H1 (cell line): ENCODE measurements around the gene KAT14. TPM values are rescaled to one million over a fixed set of nuclear protein-coding genes. Genes with fewer than 3 reads are reported as not detected.
"Not testable (repeated sequence)": the region's sequence is repeated elsewhere in the genome, so short reads cannot be mapped to it uniquely, and the experiment has no call there.

Experiments used
- CTCF ChIA-PET: fragments of 300-600 bp; sonication (Branson Sonifier 250); formaldehyde crosslinking; loops from one replicate; lab custom pipeline; 2021; ENCODE audit not compliant: partially characterized antibody; lab: Charles Lee
- POLR2A ChIA-PET: fragments of 300-600 bp; sonication (Branson Sonifier 250); formaldehyde crosslinking; loops from one replicate; lab custom pipeline; 2021; ENCODE audit warnings: inconsistent platforms; ENCODE audit not compliant: partially characterized antibody; lab: Charles Lee
- DNase-seq, 2 experiments: peaks; one replicate each; pipeline versions ENCODE4 v3.0.0 to v3.0.0-alpha.2; 2010 to 2022; ENCODE audit warnings: low spot score in 2 of 2, low read depth in 1 of 2, mixed read lengths in 1 of 2
- FAIRE-seq: peaks from 2 replicates; lab custom pipeline; 2011; peaks lifted over from hg19 to GRCh38; lab: Jason Lieb, UNC
- H2AFZ ChIP-seq: 2 replicates; pipeline ENCODE4 v1.8.1; 2012; ENCODE audit warnings: low read length, inconsistent platforms
- H2AK5ac ChIP-seq: 2 replicates; pipeline ENCODE4 v1.6.1; 2013; ENCODE audit warnings: low read depth, low read length
- H2BK120ac ChIP-seq: replicated peaks from 2 replicates; pipeline ENCODE3; 2013; ENCODE audit warnings: low read depth, low read length, inconsistent platforms
- H2BK12ac ChIP-seq: 2 replicates; pipeline ENCODE4 v1.6.1; 2013; ENCODE audit warnings: low read depth, low read length
- H2BK15ac ChIP-seq: 2 replicates; pipeline ENCODE4 v1.6.1; 2013; ENCODE audit warnings: low read length
- H2BK20ac ChIP-seq: 2 replicates; pipeline ENCODE4 v1.6.1; 2013; ENCODE audit warnings: low read length
- H2BK5ac ChIP-seq: 2 replicates; pipeline ENCODE4 v1.6.1; 2013; ENCODE audit warnings: low read depth, low read length
- H3K14ac ChIP-seq: 2 replicates; pipeline ENCODE4 v1.6.1; 2013; ENCODE audit warnings: inconsistent platforms; ENCODE audit not compliant: insufficient read length
- H3K18ac ChIP-seq: 2 replicates; pipeline ENCODE4 v1.6.1; 2013; ENCODE audit warnings: low read length; ENCODE audit errors: extremely low read depth
- H3K23ac ChIP-seq: 2 replicates; pipeline ENCODE4 v1.6.1; 2013; ENCODE audit warnings: inconsistent platforms; ENCODE audit not compliant: insufficient read length
- H3K23me2 ChIP-seq: 2 replicates; pipeline ENCODE4 v1.6.1; 2013; ENCODE audit warnings: low read depth, low read length
- H3K27ac ChIP-seq: 2 replicates; pipeline ENCODE4 v1.6.1; 2011; ENCODE audit warnings: low read depth, low read length, inconsistent platforms
- H3K27me3 ChIP-seq, 4 experiments: replicated peaks in 1 of 4; 1 replicate in 1 of 4; 2 replicates in 3 of 4; pipeline versions ENCODE4 v1.6.1 to v1.8.1; 2011 to 2013; ENCODE audit warnings: low read length in 3 of 4, mild to moderate bottlenecking in 3 of 4, inconsistent platforms in 2 of 4, mixed read lengths in 2 of 4, moderate library complexity in 1 of 4; ENCODE audit not compliant: control insufficient read depth in 3 of 4, insufficient read depth in 3 of 4; ENCODE audit errors: extremely low read depth in 1 of 4
- H3K36me3 ChIP-seq, 4 experiments: 2 replicates each; pipeline versions ENCODE4 v1.6.1 to v1.8.1; 2011 to 2013; ENCODE audit warnings: mild to moderate bottlenecking in 4 of 4, low read length in 3 of 4, moderate library complexity in 2 of 4, control low read depth in 1 of 4, inconsistent platforms in 1 of 4; ENCODE audit not compliant: insufficient read depth in 4 of 4, control insufficient read depth in 2 of 4
- H3K4ac ChIP-seq: replicated peaks from 2 replicates; pipeline ENCODE3; 2013; ENCODE audit warnings: low read length, low read depth, mixed read lengths, inconsistent platforms; ENCODE audit not compliant: insufficient read length
- H3K4me1 ChIP-seq, 4 experiments: replicated peaks in 1 of 4; 1 replicate in 1 of 4; 2 replicates in 3 of 4; pipeline versions ENCODE4 v1.6.1 to v1.8.1; 2011 to 2013; ENCODE audit warnings: low read length in 3 of 4, inconsistent platforms in 2 of 4, mixed read lengths in 1 of 4; ENCODE audit not compliant: insufficient read depth in 4 of 4, control insufficient read depth in 3 of 4
- H3K4me2 ChIP-seq, 2 experiments: 2 replicates each; pipeline versions ENCODE4 v1.6.1 to v1.8.1; 2011 to 2013; ENCODE audit warnings: low read depth in 2 of 2, low read length in 2 of 2, control low read depth in 1 of 2, inconsistent platforms in 1 of 2, mild to moderate bottlenecking in 1 of 2; ENCODE audit not compliant: insufficient read depth in 1 of 2
- H3K4me3 ChIP-seq, 4 experiments: fragments of 200-600, 300-600 bp in 1 of 4; sonication (generic), shearing (Covaris generic), sonication (Bioruptor Twin) in 1 of 4; 2 replicates each; pipeline versions ENCODE4 v1.5.1 to v1.8.1; 2011 to 2016; ENCODE audit warnings: low read length in 4 of 4, low read depth in 3 of 4, control low read depth in 2 of 4, inconsistent platforms in 2 of 4, mild to moderate bottlenecking in 2 of 4, mixed read lengths in 1 of 4, moderate library complexity in 1 of 4; ENCODE audit not compliant: insufficient read depth in 2 of 4; ENCODE audit errors: extremely low read depth in 1 of 4
- H3K56ac ChIP-seq: replicated peaks from 2 replicates; pipeline ENCODE3; 2013; ENCODE audit warnings: low read depth, mild to moderate bottlenecking, mixed read lengths, low read length, inconsistent platforms; ENCODE audit not compliant: insufficient read length
- H3K79me1 ChIP-seq: 2 replicates; pipeline ENCODE4 v1.6.1; 2013; ENCODE audit warnings: low read depth, low read length, control low read depth
- H3K79me2 ChIP-seq, 2 experiments: 2 replicates each; pipeline versions ENCODE4 v1.6.1 to v1.8.1; 2012 to 2013; ENCODE audit warnings: low read length in 2 of 2, mild to moderate bottlenecking in 2 of 2, inconsistent platforms in 1 of 2; ENCODE audit not compliant: insufficient read depth in 2 of 2, control insufficient read depth in 1 of 2
- H3K9ac ChIP-seq, 4 experiments: replicated peaks in 1 of 4; 1 replicate in 1 of 4; 2 replicates in 3 of 4; pipeline versions ENCODE4 v1.6.1 to v1.8.1; 2011 to 2013; ENCODE audit warnings: low read depth in 3 of 4, low read length in 3 of 4, control low read depth in 2 of 4, mild to moderate bottlenecking in 2 of 4, moderate library complexity in 2 of 4, inconsistent platforms in 1 of 4; ENCODE audit errors: extremely low read depth in 1 of 4
- H3K9me3 ChIP-seq, 2 experiments: 2 replicates each; pipeline versions ENCODE4 v1.6.1 to v1.8.1; 2012 to 2013; ENCODE audit warnings: mild to moderate bottlenecking in 2 of 2, moderate library complexity in 2 of 2, control low read depth in 1 of 2, inconsistent platforms in 1 of 2, low read depth in 1 of 2, low read length in 1 of 2, mixed read lengths in 1 of 2; ENCODE audit not compliant: insufficient read depth in 2 of 2
- H4K20me1 ChIP-seq, 2 experiments: replicated peaks in 1 of 2; 2 replicates each; pipeline versions ENCODE3 to v1.8.1; 2011 to 2013; ENCODE audit warnings: inconsistent platforms in 2 of 2, low read length in 2 of 2, mild to moderate bottlenecking in 1 of 2; ENCODE audit not compliant: insufficient read depth in 2 of 2, control insufficient read depth in 1 of 2
- H4K5ac ChIP-seq: 2 replicates; pipeline ENCODE4 v1.6.1; 2013; ENCODE audit warnings: low read length, low read depth, mixed read lengths, inconsistent platforms; ENCODE audit not compliant: insufficient read length
- H4K8ac ChIP-seq: 2 replicates; pipeline ENCODE4 v1.8.0; 2013; ENCODE audit warnings: mild to moderate bottlenecking, moderate library complexity, low read length, inconsistent platforms; ENCODE audit not compliant: insufficient read depth; ENCODE audit errors: extremely low read depth
- H4K91ac ChIP-seq: replicated peaks from 2 replicates; pipeline ENCODE3; 2013; ENCODE audit warnings: low read length, mixed read lengths, inconsistent platforms; ENCODE audit not compliant: insufficient read length
- WGBS, 2 experiments: shearing (Covaris generic) in 1 of 2; methylation state at CpG; one replicate each; pipeline versions ENCODE4 v1.1.6 to v1.1.7; 2013 to 2015; ENCODE audit warnings: low lambda C conversion rate in 2 of 2, mixed read lengths in 2 of 2, inconsistent platforms in 1 of 2, low coverage in 1 of 2, missing lambda C conversion rate in 1 of 2; ENCODE audit not compliant: insufficient replicate concordance in 2 of 2, insufficient coverage in 1 of 2, insufficient read length in 1 of 2; ENCODE audit errors: extremely low coverage in 1 of 2, missing lambda C conversion rate in 1 of 2; 5-methylcytosine and 5-hydroxymethylcytosine counted together
- polyA plus RNA-seq, 7 experiments: library from polyadenylated mRNA; depleted of rRNA in 3 of 7; stranded (reverse) in 5 of 7; unstranded in 2 of 7; fragments of >200 nt in 5 of 7; fragments of 200-250 nt in 2 of 7; gene quantifications; 1 replicate in 5 of 7; 2 replicates in 1 of 7; 4 replicates in 1 of 7; pipeline versions ENCODE4 v1.2.1 to v1.2.3, GENCODE V29; 2011 to 2013; ENCODE audit warnings: missing spikeins in 2 of 7, mixed read lengths in 2 of 7
- total RNA-seq: library from RNA; stranded (reverse); fragmentation: NEBNext Ultra II Directional; extraction: Animal tissue kit (Norgen Biotek cat#: 25700); gene quantifications from 2 replicates; pipeline ENCODE4 v1.2.1, GENCODE V29; 2021

KAT14 gene
- total and polyA plus RNA-seq, 2 of the 8 experiments (the other 6 are each of a cell fraction or from before 2014, with no cell fraction given): 17.3 to 29.3 TPM

GRCh38 chr20:18203700-18204099 is 66.0 kb downstream of the KAT14 start:
- H4K8ac ChIP-seq, H2BK5ac ChIP-seq, H3K14ac ChIP-seq, H3K4me1 ChIP-seq, H4K91ac ChIP-seq, H2BK20ac ChIP-seq, H2BK12ac ChIP-seq, H3K79me1 ChIP-seq, H3K27me3 ChIP-seq, H3K23ac ChIP-seq, H3K18ac ChIP-seq, H2AFZ ChIP-seq, FAIRE-seq, H3K56ac ChIP-seq, H3K9me3 ChIP-seq, H3K4me2 ChIP-seq, H3K4me3 ChIP-seq, POLR2A ChIA-PET, H3K36me3 ChIP-seq, H2BK15ac ChIP-seq, H3K79me2 ChIP-seq, H2AK5ac ChIP-seq, H2BK120ac ChIP-seq, H3K23me2 ChIP-seq, H3K27ac ChIP-seq, H3K4ac ChIP-seq, H3K9ac ChIP-seq, H4K20me1 ChIP-seq, H4K5ac ChIP-seq, DNase-seq: not testable (repeated sequence)
- CTCF ChIA-PET: interaction anchor here (1.5 to 2.1 kb wide), 2 partner anchors 13 to 21 kb away, joined by 3 to 5 read pairs; no protein-coding TSS in a partner anchor
- WGBS, 2 experiments: 86% methylated on average over 3 of the region's 3 CpGs; no CpG with 5 or more reads in 1 of the 2 experiments
